GM19463 (cell line): ENCODE data around the gene TEX26.

ENCODE experiments used
- ATAC-seq: cut with Tn5 transposase; IDR thresholded peaks from one replicate; pipeline ENCODE4 v1.9.1; 2021; ENCODE audit warnings: mild to moderate bottlenecking, moderate library complexity; ENCODE audit not compliant: unreplicated experiment

The TEX26 gene

DNA sequence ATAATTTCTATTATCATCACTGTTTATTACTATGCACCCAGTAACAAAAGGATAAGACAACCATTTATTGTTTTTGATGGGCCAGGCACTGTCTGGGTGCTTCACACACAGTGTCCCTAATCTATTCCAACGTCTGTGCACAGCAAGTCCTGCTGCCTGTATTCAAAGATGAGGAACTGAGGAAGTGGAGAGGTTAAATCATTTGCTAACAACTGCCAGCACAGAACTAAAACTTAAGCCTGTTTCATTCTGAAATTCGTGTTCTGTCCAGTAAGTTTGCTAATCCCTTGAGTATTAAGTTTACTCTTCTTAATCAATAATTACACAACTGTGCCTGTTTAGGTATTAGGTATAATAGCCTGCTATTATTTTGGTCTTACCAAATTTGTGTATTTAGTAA lies 41.9 kb downstream of the TEX26 start:
- ATAC-seq = peak; percentile 42

DNA sequence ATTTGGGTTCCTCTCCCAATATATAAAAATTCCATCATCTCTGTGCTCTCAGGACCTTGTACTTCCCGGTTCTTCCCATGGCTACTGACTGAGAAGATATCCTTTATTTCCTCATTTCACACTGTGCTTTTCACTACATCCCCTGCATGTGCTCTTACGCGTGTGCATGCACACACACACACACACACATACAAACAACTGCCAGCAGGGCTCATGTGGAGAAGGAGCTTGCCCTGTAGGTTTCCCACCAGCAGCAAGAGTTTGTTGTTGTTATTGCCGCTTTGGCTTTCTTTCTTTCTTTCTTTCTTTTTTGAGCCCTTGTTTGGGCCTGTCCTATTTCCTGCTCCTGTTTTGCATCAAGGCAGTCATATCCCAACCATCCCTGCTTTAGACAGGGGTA lies 43.6 kb downstream of the TEX26 start:
- ATAC-seq = no peak

DNA sequence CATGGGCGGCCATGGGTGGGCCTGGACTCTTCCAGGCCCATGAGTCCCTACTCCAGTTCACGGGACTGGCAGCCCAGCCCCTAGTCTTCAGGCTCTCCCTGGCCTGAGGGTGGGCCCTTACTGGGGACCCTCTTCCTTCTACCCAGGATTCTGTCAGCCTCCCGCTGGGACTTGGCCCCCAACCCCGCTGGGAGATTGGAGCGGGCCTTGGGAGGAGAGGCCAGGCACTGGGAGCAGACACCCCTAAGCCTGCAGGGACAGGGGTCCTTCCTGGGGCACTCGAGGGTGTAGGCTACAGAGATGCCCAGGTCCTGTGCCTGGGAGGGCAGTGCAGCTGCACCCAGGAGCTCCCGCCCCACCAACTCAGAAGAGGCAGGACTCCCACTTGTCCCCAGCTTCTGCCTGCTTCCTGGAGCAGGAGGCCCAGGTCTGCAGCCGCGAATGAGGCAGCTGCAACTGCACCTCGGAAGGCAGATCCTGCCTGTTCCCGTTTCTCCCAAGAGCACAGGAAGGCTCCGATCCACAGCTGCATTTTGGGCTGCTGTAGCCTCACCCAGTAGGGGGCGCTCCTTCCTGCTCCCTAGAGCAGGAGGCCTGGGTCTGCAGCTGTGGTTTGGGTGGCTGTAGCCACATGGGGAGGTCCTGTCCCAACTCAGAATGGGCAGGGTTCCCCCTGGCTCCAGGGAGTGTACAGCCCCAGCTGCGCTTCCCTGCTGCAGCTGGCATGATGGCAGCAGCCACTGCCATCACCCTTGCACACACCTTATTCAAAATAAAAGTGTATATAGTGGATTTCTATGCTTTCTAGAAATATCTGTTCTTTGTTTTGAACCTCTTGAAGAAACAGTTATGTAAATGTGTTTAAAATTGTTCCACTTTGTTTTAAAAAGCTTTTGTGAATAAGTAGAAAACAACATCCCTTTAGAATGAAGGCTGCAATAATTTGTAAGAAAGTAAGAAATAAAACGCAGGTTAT lies 46.8 kb downstream of the TEX26 start:
- no peak for ATAC-seq

DNA sequence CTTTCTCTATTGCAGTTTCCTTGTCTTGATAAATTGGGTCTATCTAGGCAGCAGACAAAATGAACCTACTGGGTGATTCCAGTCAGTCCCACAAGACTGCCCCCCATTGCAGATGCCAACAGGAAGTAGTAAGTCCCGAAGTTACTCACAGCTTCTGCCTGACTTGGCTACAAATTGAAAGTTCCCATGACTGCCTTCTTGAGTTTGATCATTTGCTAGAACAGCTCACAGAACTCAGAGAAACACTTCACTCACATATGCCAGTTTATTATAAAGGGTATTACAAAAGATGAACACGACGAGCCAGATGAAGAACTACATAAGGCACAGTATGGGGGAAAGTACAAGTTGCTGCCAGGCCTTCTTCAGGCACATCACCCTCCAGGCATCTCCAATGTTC lies 50.0 kb downstream of the TEX26 start:
- ATAC-seq = no peak

DNA sequence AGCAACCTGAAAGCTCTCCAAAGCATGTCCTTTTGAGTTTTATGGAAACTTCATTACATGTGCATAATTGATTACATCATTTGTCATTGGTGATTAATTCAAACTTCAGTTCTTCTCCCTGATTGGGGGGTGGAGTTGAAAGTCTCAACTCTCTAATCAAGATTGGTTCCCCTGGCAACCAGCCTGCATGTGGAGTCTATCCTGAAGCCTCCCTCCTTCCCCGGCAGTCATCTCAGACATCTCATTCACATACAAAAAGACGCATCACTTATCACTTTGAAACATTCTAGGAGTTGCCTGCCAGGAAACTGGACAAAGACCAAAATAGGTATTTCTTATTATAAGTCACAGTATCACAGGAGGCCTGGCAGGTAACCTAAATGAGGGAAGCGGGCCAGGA lies 50.5 kb downstream of the TEX26 start:
- no peak for ATAC-seq

DNA sequence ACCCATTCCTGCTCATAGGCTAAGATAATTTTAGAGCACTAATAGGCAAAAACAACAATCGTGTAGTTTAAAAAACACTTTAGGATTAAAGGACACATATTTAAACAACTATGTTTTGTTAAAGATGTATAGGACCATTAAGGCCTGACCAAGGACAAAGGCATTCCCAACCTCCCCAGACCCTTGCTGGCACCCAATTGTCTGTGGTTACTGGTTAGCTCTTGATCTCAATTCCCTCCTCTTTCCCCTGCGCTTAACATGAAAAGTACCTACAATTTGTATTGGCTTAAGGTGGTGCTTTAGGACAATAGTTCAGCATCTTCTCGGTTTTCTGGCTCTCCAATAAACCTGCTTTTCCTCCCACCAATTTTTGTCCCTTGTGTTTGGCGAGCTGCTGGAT lies 51.0 kb downstream of the TEX26 start:
- no peak for ATAC-seq

DNA sequence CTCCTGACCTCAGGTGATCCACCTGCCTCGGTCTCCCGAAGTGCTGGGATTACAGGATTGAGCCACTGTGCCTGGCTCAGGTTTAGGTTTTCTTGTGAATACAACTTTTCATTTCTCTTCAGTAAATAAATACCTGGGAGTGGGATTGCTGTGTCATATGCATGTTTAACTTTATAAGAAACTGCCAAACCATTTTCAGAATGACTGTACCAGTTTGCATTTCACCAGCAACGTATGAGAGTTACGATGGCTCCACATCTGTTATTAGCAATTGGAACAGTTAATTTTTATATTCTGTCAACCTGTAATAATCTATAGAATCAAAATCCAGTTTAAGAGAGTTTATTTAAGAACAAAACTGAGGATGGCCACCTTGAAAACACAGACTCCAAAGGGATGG lies 52.2 kb downstream of the TEX26 start:
- peak; percentile 77 for ATAC-seq

DNA sequence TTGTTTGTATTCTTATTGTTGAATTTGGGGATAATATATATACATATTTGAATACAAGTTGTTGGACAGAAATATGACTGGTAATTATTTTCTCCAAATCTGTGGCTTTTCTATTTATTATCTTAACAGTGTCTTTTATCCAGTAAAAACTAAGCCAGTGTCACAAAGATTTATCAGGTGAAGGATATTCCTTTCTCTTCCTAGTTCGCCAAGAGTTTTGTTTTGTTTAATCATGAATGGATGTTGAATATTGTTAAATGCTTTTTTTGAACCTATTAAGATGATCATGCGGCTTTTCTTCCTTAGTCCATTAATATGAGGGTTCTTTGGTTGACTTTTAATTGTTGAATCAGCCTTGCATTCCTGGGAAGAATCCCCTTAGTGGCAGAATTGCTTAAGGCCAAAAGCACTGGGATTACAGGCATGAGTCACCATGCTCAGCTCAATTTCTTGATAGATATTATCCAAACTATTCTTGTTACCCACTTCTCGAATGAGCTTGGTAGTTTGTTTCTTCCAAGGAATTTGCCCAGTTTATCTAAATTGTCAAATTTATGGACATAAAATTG lies 53.3 kb downstream of the TEX26 start:
- no peak for ATAC-seq

DNA sequence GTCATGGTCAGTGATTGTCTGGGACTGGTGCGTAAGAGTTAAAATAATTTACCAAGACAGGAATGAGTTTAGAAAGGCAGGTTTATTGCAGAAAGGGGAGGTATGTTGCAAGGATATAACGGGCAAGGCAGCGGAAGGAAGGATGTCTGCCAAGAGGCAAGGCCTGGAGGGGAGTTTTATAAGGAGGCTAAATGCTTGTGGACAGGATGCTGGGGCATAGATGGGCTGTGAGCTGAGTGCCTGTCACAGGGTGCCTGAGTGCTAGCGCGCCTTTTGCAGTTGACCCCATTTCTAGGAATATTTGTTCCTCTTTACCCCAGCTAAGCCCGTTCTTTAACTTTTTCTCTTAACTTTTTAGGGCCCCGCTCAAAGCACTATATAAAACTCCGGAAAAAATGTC lies 58.7 kb downstream of the TEX26 start:
- ATAC-seq = no peak

DNA sequence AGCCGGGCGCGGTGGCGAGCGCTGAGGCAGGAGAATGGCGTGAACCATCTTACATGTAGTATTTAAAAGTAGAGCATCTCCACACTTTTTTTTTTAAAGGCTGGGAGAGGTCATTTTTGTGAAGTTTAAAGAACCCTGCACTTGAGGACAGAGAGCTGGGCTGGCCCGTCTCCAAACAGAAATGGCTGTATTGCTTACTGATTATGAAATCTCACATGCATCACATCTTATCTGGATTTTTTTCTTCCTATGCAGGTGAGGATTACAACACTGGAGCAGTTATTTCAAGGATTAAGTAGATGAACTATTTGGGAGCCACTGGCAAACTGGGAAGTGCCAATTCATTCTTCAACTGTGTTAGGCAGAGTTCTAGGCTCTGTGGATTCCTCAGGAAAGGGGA lies 59.5 kb downstream of the TEX26 start:
- ATAC-seq = no peak

DNA sequence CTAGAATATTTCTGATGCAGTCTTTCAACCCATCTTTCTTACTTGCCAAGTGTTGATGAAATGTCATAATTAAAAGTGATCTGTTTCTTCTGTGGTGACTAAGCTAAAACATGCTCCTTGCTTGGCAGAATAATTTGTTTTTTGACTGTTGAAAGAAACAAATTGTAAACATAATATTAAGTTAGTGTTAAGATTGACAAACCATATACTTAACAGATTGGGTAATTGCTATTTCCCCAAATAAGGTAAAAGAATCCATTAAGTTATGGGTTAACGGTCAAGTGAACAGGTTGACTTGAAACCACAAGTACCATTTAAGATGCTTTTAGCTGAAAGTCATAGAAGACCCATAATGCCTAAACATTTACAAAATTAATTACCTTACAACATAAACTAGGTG lies 62.9 kb downstream of the TEX26 start:
- ATAC-seq = no peak

DNA sequence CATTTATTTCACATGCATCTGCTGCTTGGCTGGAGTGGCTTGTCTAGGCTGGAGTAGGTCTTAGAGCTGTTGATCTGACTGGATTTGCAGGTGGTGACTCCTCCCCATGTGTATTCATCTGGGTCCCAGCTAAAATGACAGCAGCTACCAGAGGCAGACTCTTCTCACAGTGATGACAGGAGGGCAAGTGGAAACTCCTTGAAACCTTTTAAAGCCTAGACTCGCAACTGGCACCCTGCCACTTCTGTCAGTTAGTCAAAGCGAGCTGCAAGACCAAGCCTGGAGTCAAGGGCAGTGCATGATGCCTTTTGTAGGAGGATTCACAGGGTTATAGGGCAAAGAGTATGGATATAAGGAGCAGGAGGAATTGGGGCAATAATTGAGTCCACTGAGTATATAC lies 65.2 kb downstream of the TEX26 start:
- no peak for ATAC-seq

DNA sequence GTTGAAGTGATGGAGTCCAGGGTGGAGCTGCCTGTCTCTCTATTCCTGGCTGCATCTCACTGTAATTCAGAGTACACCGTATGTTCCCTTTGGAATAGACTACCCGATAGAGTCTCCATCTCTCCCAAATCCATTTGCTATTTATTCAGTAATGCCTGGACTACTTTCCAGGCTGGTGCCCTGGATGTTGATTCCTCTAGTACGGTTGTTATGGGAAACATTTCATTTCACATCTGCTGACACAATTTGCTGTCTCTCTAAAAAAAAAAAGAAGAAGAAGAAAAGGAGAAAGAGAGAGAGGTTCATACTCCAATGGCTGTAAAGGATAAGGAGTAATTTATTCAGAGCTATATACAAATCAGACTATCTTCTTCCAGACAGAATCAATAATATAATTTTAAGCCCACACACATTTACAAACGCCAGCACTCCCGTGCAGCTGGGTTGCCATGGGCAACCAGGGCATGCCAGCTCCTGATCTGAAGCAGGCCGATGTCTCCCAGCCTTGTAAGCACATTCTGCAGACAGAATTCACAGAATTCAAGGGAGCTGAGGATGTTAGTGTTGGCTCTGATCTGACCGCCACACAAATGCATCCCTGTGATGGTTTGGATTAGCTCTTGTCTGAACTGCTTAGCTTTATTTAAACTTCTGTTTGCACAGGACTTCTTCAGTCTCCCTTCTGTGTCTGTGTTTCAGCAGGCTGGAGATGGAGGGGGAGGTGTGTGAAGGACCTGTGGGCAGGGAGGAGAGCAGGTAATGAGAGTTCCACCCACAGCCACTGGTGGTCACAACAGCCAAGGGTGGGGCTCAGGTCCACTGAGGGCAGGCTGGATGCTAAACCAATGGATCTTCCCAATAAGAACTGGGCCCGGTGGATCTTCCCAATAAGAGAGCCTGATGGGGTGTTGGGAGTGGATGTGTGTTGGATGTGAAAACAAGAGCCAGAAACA lies 66.0 kb downstream of the TEX26 start:
- ATAC-seq = no peak

DNA sequence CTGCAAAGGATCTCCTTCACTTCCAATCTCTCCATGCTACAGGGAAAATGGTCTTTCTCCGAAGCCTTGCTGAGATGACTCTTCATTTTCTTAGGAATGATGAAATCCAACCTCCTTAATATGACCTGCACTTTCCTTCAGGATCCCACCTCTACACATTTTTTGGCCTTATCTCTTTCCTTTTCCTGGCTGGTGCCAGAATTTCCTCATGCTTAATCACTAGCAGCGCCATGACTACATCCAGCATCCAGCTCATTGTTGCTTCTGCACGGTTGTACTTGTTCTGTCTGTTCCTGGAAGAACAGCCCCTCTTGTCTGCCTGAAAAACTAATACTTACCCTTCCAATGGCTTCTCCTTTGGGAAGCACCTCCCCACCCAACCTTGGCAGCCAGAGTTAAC lies 68.4 kb downstream of the TEX26 start:
- ATAC-seq = no peak

DNA sequence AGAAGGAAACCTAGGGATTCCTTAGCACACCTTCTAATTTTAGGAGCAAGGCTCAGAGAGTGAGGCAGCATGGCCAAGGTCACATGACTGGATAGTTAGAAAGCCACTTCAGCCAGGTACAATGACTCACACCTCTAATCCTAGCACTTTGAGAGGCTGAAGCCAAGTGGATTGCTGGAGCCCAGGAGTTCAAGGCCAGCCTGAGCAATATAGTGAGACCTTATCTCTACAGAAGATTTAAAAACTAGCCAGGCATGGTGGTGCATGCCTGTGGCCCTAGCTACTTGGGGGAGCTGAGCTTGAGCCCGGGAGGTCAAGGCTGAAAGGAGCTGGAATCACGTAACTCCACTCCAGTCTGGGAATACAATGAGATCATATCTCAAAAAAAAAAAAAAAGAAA lies 69.2 kb downstream of the TEX26 start:
- ATAC-seq = no peak

DNA sequence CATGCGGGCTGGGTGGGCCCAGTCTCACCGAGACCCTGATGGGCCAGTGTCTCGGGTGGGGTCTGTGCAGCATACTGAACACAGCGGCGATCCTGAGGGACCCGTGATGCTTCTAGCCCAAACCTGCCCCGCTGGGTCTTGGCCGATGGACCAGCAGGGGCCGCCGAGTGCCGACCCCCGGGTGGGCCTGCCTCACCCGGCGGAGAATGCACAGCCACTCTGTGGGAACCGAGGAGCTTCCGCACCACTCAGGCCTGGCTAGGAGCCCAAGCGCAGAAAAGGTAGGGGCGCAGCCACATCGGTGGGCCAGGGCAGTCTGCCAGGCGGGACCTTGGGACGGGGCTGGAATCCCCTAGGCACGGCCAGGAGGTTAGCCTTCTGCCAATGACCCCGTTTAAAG lies 72.6 kb downstream of the TEX26 start:
- no peak for ATAC-seq

DNA sequence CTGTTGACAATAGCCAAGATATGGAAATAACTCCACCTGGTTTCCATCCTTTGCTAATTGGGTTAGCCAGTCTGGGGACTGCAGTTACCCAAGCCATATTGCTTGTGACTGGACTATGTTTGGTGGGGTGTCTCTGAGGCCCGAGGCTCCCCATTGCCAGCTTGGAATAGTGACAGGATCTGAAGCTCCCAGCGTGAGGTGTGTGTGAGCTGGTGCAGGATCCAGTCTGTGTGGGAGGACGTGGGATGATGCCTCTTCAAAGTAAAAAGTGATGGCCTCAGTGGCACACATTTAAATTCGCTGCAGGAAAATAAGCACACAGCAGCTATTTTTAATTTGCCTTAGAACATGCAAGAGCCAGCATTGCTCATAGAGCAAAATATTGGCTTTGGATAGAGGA lies 75.0 kb downstream of the TEX26 start:
- no peak for ATAC-seq

DNA sequence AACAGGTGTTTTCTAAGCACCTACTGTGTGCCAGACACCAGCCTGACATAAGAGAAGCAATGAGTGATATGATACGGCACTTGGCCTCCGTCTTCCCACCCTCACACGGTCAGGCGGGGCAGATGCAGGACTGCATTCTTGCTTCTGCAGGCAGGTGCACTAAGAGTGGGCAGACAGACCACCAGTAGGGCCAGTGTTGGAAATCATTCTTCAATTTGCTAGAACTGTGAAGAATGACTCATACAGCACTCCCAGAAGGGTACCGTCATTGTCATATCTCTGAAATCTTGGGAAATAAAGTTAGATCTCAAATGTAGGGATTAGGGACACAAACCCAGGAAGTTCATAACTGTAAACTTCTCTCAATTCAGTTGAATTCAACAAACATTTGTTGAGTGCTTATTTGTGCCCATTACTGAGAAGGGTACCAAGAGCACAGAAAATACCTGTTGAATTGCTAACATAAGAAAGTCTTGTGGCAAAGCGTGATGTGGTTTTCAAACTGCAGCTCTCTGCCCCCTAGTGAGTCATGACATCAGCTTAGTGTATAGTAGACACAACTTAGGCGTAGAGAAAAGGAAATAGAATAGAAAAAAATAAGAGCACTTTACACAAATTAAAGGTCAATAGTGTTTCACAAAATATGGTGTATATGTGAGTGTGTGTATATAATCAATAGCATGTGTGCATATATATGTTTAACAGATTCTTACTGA lies 76.1 kb downstream of the TEX26 start:
- ATAC-seq = peak; percentile 41

DNA sequence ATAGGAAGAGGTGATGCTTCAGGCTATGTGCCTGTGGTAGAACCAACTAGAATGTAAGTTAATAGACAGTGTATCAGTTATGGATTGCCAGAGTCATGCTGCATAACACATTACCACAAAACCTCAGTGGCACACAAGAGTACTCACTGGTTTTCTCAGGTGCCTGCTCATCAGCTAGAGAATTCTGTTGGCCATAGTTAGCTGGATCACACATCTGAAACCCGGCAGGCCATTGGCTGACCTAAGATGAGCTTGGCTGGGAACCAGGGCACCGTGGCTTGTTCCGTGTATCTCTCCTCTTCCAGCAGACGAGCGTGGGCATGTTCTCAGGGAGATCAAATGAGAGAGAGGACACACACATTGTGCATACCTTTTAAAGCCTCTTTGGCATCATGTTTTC lies 76.7 kb downstream of the TEX26 start:
- peak; percentile 64 for ATAC-seq

DNA sequence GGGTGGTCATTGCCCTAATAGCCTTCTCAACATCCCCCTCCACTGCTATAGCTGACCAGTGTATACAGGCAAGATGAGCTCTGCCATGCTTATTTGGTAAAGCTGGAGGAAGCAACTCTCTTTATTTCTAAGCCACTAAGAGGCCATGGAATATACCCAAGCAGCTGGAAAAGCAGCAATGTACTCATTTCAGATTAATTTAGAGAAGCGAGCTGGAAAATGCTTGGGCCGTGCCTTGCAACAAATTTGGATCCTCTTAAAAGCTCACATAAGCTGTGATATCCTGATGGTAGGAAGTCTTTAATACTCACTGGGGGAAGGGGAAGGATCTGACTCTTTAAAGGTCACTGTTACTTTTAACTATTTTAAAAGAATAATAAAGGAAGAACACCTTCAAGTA lies 77.8 kb downstream of the TEX26 start:
- no peak for ATAC-seq
